Nephron progenitor cell (in vitro differentiated cells): Measurements from ENCODE around the gene PSMB2.
"Not testable (repeated sequence)": the region's sequence is repeated elsewhere in the genome, so short reads cannot be mapped to it uniquely, and the experiment has no call there.

Experiments used
- DNase-seq: peaks from one replicate; pipeline ENCODE4 v3.0.0; 2021
- H3K27ac Mint-ChIP-seq: 2 replicates; pipeline ENCODE4 v1.8.0; 2021; ENCODE audit warnings: mild to moderate bottlenecking, moderate library complexity, mixed read lengths
- H3K27me3 Mint-ChIP-seq: 2 replicates; pipeline ENCODE4 v1.8.0; 2021; ENCODE audit warnings: mild to moderate bottlenecking, low read depth, mixed read lengths; ENCODE audit not compliant: poor library complexity
- H3K36me3 Mint-ChIP-seq: 2 replicates; pipeline ENCODE4 v1.8.0; 2021; ENCODE audit warnings: low read depth, mixed read lengths
- H3K4me1 Mint-ChIP-seq: 2 replicates; pipeline ENCODE4 v1.8.0; 2021; ENCODE audit warnings: mixed read lengths
- H3K4me3 Mint-ChIP-seq: 2 replicates; pipeline ENCODE4 v1.8.0; 2021; ENCODE audit warnings: mild to moderate bottlenecking, moderate library complexity, mixed read lengths
- H3K9me3 Mint-ChIP-seq: 2 replicates; pipeline ENCODE4 v1.8.0; 2021; ENCODE audit warnings: mild to moderate bottlenecking, moderate library complexity, mixed read lengths
- CTCF ChIP-seq: fragments of 200-600 bp; sonication (generic); IDR thresholded peaks from 2 replicates; pipeline ENCODE4 v1.5.0; 2021; ENCODE audit warnings: antibody characterized with exemption

Gene PSMB2

GRCh38 chr1:35590476-35591040 lies 50.8 kb downstream of the PSMB2 start:
- Mint-ChIP-seq H3K4me3 (no peak overlapping the region), H3K27me3 (peaks cover 9% of the 10 kb centered on the region), H3K4me1 (peaks cover 12% of the 10 kb centered on the region), H3K27ac (no peak overlapping the region), H3K9me3 (no peaks in the 10 kb centered on the region), H3K36me3 (no peaks in the 10 kb centered on the region)
- no peak for TF ChIP-seq CTCF
- DNase-seq, result no peak

- no peak for TF ChIP-seq CTCF
- H3K27me3 Mint-ChIP-seq, result peaks cover 11% of the 10 kb centered on the region
- no peak overlapping the region for H3K4me3 Mint-ChIP-seq
- DNase-seq, result no peak
- H3K4me1 Mint-ChIP-seq, result peaks cover 12% of the 10 kb centered on the region
- H3K36me3 Mint-ChIP-seq, result no peaks in the 10 kb centered on the region
- peak overlapping the region; percentile 9 for H3K27ac Mint-ChIP-seq
- no peaks in the 10 kb centered on the region for H3K9me3 Mint-ChIP-seq
These were observed 51.6 kb downstream of the PSMB2 start for GRCh38 chr1:35589516-35590427.

- no peak overlapping the region for H3K4me3 Mint-ChIP-seq
- no peaks in the 10 kb centered on the region for H3K36me3 Mint-ChIP-seq
- H3K27ac Mint-ChIP-seq, result no peak overlapping the region
- no peaks in the 10 kb centered on the region for H3K9me3 Mint-ChIP-seq
- TF ChIP-seq CTCF, result no peak
- H3K4me1 Mint-ChIP-seq, result peaks cover 8% of the 10 kb centered on the region
- H3K27me3 Mint-ChIP-seq, result peaks cover 19% of the 10 kb centered on the region
- no peak for DNase-seq
These were observed 53.0 kb downstream of the PSMB2 start for GRCh38 chr1:35588197-35588910.

GRCh38 chr1:35587736-35588135 lies 53.6 kb downstream of the PSMB2 start:
- Mint-ChIP-seq H3K36me3 (no peaks in the 10 kb centered on the region), H3K9me3 (no peaks in the 10 kb centered on the region), H3K27me3 (peaks cover 21% of the 10 kb centered on the region), H3K4me3 (no peak overlapping the region), H3K27ac (no peak overlapping the region), H3K4me1 (peaks cover 2% of the 10 kb centered on the region)
- TF ChIP-seq CTCF, result no peak
- no peak for DNase-seq

GRCh38 chr1:35586808-35587207 lies 54.5 kb downstream of the PSMB2 start:
- no peak for TF ChIP-seq CTCF
- no peak for DNase-seq
- Mint-ChIP-seq H3K9me3 (no peaks in the 10 kb centered on the region), H3K4me1 (no peaks in the 10 kb centered on the region), H3K4me3 (no peak overlapping the region), H3K27ac (no peak overlapping the region), H3K36me3 (no peaks in the 10 kb centered on the region), H3K27me3 (peaks cover 24% of the 10 kb centered on the region)

GRCh38 chr1:35585805-35586204 lies 55.5 kb downstream of the PSMB2 start:
- H3K4me1 Mint-ChIP-seq, H3K36me3 Mint-ChIP-seq, H3K4me3 Mint-ChIP-seq, H3K27ac Mint-ChIP-seq, H3K9me3 Mint-ChIP-seq, DNase-seq: not testable (repeated sequence)
- H3K27me3 Mint-ChIP-seq, result peaks cover 29% of the 10 kb centered on the region
